Measurements from ENCODE around the gene DPF3. TPM values are rescaled to one million over a fixed set of nuclear protein-coding genes. Genes with fewer than 3 reads are reported as not detected.

The DPF3 gene
- total and polyA plus RNA-seq, 2 donors from 2014 or later = 2.3 to 2.8 TPM

- intact Hi-C loops (cut with DNase I) = no loop called here
- no peak for TF ChIP-seq CTCF (IDR thresholded peaks at IDR 0.05; ENCODE audit: borderline replicate concordance, extremely low read depth, insufficient read depth)
- no peaks in the 10 kb centered on the region for H3K27me3 ChIP-seq (ENCODE audit: control insufficient read depth, insufficient read depth, low read length)
- H3K9me3 ChIP-seq (ENCODE audit: control insufficient read depth in 2 of 3, insufficient read depth in 1 of 3, low read length in 3 of 3) = no peaks in the 10 kb centered on the region
- DNase-seq (no peak), FAIRE-seq (no peak)
- H3K27ac ChIP-seq (ENCODE audit: low read depth in 2 of 2, low read length in 2 of 2) = no peak overlapping the region
- H3K4me3 ChIP-seq (ENCODE audit: low read length in 3 of 3) = no peak overlapping the region
- H3K4me1 ChIP-seq (ENCODE audit: control insufficient read depth in 2 of 3, insufficient read depth in 2 of 3, low read depth in 1 of 3, low read length in 3 of 3) = no peaks in the 10 kb centered on the region
- H3K9ac ChIP-seq (ENCODE audit: low read length in 3 of 3) = no peak overlapping the region
- no peaks in the 10 kb centered on the region for H3K36me3 ChIP-seq (ENCODE audit: control insufficient read depth in 2 of 3, insufficient read depth in 3 of 3, low read length in 3 of 3)
These were observed 53.9 kb downstream of the DPF3 start for GRCh38 chr14:72839753-72840607.

GRCh38 chr14:72839351-72839750 is 54.5 kb downstream of the DPF3 start:
- intact Hi-C loops (cut with DNase I) = no loop called here
- no peak for TF ChIP-seq CTCF (IDR thresholded peaks at IDR 0.05; ENCODE audit: borderline replicate concordance, extremely low read depth, insufficient read depth)
- H3K9me3 ChIP-seq (ENCODE audit: control insufficient read depth in 2 of 3, insufficient read depth in 1 of 3, low read length in 3 of 3) = no peaks in the 10 kb centered on the region

GRCh38 chr14:72836085-72836484 is 57.8 kb downstream of the DPF3 start:
- no peak for TF ChIP-seq CTCF (IDR thresholded peaks at IDR 0.05; ENCODE audit: borderline replicate concordance, extremely low read depth, insufficient read depth)
- Histone ChIP-seq H3K4me1 (ENCODE audit: control insufficient read depth in 2 of 3, insufficient read depth in 2 of 3, low read depth in 1 of 3, low read length in 3 of 3) (peaks cover 0 to 1% (median 0%) of the 10 kb centered on the region in 3 donors), H3K36me3 (ENCODE audit: control insufficient read depth in 2 of 3, insufficient read depth in 3 of 3, low read length in 3 of 3) (no peaks in the 10 kb centered on the region), H3K9ac (ENCODE audit: low read length in 3 of 3) (no peak overlapping the region), H3K4me3 (ENCODE audit: low read length in 3 of 3) (no peak overlapping the region), H3K27me3 (ENCODE audit: control insufficient read depth, insufficient read depth, low read length) (no peaks in the 10 kb centered on the region), H3K27ac (ENCODE audit: low read depth in 2 of 2, low read length in 2 of 2) (no peak overlapping the region), H3K9me3 (ENCODE audit: control insufficient read depth in 2 of 3, insufficient read depth in 1 of 3, low read length in 3 of 3) (no peaks in the 10 kb centered on the region)
- FAIRE-seq = no peak
- intact Hi-C loops (cut with DNase I) = no loop called here
- DNase-seq = no peak

More at GRCh38 chr14:72839351-72839750, 54.5 kb downstream of the DPF3 start:
- H3K4me1 ChIP-seq (ENCODE audit: control insufficient read depth in 2 of 3, insufficient read depth in 2 of 3, low read depth in 1 of 3, low read length in 3 of 3) = no peaks in the 10 kb centered on the region
- no peak overlapping the region for H3K9ac ChIP-seq (ENCODE audit: low read length in 3 of 3)
- no peak overlapping the region for H3K4me3 ChIP-seq (ENCODE audit: low read length in 3 of 3)
- H3K36me3 ChIP-seq (ENCODE audit: control insufficient read depth in 2 of 3, insufficient read depth in 3 of 3, low read length in 3 of 3) = no peaks in the 10 kb centered on the region
- FAIRE-seq = no peak
- no peak overlapping the region for H3K27ac ChIP-seq (ENCODE audit: low read depth in 2 of 2, low read length in 2 of 2)
- no peak for DNase-seq
- H3K27me3 ChIP-seq (ENCODE audit: control insufficient read depth, insufficient read depth, low read length) = no peaks in the 10 kb centered on the region
